GM19238 (cell line): ENCODE results near the gene ERF.

Experiments
- DNase-seq: peaks from one replicate; pipeline ENCODE4 v3.0.0; 2011; ENCODE audit warnings: low spot score; ENCODE audit not compliant: insufficient read length

ERF gene

DNA sequence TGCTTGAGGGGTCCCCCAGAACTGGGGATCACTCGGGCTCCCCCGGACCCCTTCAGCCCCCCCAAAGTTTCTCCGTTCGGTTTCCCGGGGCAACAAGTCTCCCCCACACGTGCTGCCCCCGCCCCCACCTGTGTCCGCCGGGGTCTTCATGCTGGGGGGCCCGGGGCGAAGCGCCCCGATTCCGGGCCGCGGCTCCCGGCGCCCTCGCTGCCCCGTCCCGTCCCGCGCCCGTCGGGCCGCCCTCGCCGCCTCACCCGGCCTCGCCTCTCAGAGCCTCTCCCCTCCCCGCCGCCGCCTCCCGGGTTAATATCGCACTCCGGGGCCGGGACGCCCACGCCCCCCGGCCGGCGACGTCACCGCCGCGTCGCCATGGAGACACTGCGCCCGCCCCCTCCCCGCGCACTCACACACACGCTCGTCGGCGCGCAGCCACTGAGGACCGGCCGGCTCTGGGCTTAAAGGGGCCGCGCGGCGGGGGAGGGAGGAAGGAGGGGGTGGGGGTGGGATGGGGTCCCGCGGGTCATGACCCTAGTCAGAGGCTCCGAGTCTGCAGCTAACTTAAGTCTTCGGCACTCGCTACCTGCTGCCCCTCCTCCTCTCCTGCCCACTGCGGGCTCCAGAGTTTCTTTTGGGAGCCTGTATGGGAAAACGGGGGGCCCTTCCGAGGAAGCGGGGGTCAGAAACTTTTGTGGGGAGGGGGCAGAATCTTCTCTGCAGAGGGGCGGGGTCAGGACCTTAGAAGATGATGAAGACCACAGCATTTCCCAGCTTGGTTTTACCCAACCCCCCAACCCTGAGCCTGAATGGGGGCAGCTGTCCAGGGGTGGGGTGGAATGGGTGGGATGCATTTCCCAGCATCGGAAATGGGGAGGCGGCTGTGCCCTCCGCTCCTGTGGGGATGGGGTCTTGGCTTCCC is at the start of gene ERF:
Gene ERF, minus strand, starts transcription at position 279 of the 916 bp plus-strand sequence. Its CDS starts 129 bp downstream, at position 150.
- DNase-seq, result peak; percentile 97

DNA sequence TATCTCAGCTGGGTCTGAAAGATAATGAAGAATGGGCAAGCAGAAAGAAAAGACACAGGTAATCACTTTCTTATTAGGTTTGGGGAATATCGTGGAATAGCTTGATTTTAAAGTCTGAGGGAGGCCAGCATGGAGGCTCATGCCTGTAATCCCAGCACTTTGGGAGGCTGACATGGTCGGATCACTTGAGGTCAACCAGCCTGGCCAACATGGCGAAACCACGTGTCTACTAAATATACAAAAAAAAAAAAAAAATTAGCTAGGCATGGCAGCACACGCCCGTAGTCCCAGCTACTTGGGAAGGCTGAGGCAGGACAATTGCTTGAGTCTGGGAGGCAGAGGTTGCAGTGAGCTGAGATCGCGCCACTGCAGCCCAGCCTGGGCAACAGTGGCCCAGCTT is 48.9 kb upstream of the ERF start:
- DNase-seq, result no peak

DNA sequence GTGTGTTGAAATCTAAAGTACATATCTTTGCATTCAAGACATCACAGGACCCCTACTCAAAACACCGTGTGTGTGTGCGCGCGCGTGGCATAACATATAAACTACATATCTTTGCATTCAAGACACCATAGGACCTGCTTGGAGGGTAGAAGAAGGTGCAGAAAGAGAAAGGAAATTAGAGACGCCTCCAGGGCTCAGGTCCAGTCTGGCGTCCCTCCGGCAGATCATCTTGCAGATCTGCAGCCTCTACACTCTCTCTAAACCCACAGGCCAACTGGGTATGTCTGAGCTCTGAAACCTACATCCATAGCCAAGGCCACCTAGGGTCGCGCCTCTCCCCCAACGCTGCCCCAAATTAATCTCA is 48.2 kb upstream of the ERF start:
- DNase-seq, result no peak

DNA sequence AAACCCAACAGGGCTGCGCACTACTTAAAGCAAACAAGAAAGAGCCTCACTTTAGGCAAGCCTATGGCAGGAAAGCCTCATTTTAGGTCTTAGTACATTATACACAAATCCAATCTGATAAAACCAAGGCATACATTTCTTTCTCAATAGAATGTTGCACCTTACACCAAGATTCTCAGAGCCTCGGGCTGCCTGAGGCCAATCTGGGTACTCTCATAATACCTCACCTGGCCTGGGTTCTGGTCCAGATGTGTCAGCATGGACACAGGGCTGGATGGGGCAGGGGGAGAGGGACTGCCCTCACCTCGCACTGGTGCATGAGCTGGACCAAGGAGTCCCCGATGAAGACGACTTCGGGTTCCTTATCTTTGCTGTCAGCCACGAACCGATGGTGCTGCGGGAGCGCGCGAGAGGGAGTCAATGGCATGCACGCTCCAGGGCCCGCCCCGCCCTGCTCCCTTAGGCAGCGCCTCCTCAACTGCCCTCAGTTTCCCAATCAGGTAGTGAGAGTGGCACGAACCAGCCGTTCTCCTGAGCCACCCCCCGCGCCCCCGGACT is 46.8 kb upstream of the ERF start, which contains the start of gene PRR19:
Gene PRR19, plus strand, starts transcription at position 487 of the 558 bp plus-strand sequence. CDS start 7,453 bp downstream, outside the sequence.
- no peak for DNase-seq

DNA sequence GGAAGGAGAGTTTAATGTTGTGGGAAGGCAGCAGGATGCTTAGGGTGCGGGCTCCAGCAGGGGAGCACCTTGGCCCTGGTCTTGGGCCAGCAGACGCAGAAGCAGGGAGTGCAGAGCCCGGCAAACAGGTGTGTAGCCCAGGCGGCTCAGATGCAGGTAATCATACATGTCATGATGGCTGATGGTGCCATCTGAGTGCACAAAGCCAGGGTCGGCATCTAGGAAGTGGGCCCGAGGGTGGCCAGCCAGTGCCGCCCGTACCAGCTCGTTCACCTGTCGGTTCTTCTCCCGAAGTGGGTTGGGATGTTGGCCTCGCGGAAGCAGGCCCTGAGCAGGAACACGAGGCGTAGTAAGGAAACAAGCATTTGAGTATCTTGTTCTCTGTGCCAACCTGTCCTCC is 42.1 kb upstream of the ERF start:
- DNase-seq, result no peak

DNA sequence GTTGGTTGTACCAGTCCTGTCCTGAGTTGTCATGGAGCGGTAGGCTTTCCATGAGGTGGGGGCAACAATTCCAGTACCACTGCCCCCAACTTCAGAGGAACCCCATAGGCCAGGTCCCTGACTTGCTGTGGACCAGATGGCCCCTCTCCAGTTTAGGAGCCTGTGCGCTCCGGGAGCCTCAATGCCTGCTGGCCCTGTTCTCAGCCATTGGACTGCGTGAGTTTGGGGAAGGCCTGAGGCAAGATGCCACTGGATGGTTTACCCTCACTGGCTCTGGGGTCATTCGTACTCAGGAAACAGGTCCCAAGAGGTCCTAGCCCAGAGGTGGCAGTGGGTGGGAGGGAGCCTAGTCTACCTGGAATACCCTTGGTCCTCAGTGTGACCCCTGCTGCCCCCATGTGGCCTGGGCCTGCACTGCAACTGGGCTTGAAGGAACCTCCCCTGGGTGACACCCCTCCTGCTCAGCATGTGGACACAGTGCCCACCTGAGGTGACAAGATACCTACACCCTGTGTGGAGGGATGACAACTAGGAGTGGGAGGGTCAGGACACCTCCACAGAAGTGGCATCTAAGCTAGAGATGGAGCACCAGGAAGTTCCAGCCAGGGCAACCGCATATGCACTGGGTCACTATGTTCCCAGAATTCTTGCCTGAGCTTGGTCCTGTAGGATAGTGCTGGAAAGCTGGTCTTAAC is 41.0 kb upstream of the ERF start:
- DNase-seq, result peak; percentile 85

DNA sequence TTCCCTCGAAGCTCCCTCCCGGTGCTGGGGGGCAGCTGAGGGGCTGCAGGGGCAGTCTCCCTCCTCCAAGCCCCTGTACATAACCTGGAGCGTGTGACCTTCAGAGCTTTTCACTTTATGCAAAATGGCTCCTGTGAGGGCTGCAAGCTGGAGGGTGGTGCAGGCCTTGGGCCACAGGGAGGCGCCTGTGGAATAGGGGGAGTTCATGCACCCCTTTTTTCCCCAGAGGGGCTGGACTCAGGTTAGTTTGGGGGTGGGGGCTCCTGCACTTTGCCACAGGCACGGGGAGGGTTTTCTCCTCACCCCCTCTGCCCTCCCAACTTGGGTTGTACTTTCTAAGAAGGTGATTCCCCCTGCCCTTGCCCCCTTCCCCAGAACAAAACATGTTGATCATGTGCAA is 40.4 kb upstream of the ERF start:
- no peak for DNase-seq

DNA sequence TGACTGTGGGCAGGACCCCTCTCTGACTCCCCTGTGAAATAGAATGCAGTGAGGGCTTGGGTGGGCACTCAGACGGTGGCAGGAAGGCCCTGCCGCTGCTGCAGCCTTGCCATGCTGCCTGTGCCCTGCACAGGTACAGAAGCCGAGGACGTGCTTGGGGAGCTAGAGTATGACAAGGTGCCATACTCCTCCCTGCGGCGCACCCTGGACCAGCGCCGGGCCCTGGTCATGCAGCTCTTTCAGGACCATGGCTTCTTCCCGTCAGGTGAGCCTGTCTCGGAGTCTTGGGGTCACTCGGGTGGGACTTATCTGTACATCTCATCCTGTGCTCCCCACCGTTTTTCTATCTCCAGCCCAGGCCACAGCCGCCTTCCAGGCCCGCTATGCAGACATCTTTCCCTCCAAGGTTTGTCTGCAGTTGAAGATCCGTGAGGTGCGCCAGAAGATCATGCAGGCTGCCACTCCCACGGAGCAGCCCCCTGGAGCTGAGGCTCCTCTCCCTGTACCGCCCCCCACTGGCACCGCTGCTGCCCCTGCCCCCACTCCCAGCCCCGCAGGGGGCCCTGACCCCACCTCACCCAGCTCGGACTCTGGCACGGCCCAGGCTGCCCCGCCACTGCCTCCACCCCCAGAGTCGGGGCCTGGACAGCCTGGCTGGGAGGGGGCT is 39.7 kb upstream of the ERF start:
- DNase-seq, result no peak

DNA sequence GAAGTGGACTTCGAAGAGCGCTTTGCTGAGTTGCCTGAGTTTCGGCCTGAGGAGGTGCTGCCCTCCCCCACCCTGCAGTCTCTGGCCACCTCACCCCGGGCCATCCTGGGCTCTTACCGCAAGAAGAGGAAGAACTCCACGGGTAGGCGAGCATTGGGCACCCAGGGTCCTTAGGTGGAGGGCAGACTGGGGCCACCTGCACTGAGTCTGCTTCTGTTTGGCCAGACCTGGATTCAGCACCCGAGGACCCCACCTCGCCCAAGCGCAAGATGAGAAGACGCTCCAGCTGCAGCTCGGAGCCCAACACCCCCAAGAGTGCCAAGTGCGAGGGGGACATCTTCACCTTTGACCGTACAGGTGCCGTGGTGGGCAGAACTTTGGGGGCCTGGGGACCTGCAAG is 39.0 kb upstream of the ERF start:
- no peak for DNase-seq

DNA sequence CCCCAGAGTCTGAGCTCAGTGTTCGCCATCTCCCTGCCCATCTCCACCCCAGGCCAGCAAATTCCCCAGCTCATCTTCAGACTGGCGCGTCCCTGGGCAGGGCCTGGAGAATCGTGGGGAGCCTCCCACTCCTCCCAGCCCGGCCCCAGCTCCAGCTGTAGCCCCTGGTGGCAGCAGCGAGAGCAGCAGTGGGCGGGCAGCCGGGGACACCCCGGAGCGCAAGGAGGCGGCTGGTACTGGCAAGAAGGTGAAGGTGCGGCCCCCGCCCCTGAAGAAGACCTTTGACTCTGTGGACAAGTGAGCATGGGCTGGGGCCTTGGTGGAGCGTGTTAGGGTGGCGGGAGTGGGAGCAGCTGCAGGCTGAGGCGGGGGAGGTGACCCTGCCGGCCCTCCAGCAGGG is 38.6 kb upstream of the ERF start:
- DNase-seq, result no peak

DNA sequence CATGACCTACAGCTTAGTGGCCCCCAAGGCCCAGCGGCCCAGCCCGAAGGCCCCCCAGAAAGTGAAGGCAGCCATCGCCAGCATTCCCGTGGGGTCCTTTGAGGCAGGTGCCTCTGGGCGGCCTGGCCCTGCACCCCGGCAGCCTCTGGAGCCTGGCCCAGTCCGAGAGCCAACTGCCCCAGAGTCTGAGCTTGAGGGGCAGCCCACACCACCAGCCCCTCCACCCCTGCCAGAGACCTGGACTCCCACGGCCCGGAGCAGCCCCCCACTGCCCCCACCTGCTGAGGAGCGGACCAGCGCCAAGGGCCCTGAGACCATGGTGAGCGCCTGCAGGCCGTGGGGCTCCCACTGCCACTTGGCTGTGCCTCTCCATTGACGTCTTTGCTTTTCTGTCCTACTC is 38.0 kb upstream of the ERF start:
- DNase-seq, result no peak

DNA sequence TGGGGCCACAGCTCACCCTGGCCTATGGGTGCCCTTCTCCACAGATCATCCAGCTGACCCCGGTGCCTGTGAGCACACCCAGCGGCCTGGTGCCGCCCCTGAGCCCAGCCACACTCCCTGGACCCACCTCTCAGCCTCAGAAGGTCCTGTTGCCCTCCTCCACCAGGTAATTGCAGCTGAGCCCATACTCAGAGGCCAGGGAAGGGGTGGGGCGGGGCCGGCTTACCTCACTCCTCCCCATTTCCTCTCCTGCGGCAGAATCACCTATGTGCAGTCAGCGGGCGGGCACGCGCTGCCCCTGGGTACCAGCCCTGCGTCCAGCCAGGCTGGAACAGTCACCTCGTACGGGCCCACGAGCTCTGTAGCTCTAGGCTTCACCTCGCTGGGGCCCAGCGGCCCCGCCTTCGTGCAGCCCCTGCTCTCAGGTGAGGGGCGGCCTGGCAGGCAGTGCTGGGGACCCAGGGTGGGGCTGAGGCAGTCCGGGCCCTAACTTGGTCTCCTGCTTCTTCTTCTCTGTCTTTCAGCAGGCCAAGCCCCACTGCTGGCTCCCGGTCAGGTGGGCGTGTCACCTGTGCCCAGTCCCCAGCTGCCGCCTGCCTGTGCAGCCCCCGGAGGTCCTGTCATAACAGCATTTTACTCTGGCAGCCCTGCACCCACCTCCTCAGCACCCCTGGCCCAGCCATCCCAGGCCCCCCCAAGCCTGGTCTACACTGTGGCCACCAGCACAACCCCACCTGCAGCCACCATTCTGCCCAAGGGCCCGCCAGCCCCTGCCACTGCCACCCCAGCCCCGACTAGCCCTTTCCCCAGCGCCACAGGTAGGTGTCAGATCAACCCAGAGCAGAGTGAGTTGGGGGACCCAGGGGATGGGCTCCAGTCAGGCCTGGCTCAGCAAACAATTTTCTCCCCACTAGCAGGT is 37.4 kb upstream of the ERF start:
- no peak for DNase-seq

DNA sequence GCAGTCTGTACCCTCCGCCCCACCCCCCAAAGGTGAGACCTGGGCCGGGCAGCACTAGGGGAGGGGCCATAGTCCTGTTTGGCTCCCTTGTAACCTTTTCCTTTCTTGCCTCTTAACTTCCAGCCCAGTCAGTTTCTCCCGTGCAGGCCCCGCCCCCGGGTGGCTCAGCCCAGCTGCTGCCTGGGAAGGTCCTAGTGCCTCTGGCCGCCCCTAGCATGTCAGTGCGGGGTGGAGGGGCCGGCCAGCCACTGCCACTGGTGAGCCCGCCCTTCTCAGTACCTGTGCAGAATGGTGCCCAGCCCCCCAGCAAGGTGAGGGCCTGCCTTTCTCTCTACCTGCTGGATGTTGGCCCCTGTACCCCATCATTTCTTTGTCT is 36.5 kb upstream of the ERF start:
- DNase-seq, result no peak

DNA sequence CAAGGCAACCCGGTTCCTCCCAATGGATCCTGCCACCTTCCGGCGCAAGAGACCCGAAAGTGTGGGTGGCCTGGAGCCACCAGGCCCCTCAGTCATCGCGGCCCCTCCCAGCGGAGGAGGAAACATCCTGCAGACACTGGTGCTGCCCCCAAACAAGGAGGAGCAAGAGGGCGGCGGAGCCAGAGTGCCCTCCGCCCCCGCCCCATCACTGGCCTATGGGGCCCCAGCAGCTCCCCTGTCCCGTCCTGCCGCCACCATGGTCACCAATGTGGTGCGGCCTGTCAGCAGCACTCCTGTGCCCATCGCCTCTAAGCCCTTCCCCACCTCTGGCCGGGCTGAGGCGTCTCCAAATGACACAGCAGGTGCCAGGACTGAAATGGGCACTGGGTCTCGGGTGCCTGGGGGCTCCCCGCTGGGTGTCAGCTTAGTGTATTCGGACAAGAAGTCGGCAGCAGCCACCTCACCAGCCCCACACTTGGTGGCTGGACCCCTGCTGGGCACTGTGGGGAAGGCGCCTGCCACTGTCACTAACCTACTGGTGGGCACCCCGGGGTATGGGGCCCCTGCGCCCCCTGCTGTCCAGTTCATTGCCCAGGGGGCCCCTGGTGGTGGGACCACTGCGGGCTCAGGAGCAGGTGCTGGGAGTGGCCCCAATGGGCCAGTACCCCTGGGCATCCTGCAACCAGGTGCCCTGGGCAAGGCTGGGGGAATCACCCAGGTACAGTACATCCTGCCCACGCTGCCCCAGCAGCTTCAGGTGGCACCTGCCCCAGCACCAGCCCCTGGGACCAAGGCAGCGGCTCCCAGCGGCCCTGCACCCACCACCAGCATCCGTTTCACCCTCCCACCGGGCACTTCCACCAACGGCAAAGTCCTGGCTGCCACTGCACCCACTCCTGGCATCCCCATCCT is 35.9 kb upstream of the ERF start:
- DNase-seq, result peak; percentile 56

DNA sequence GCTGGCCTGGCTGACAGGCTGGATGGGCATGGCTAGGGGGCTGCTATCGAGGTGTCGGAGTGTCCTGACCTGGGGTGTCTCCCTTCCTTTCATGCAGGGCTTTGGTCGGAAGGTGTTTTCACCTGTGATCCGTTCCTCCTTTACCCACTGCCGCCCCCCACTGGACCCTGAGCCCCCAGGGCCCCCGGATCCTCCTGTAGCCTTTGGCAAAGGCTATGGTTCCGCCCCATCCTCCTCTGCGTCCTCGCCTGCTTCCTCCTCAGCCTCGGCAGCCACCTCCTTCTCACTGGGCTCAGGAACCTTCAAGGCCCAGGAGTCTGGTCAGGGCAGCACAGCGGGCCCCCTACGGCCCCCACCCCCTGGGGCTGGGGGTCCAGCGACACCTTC is 35.2 kb upstream of the ERF start:
- DNase-seq, result no peak

DNA sequence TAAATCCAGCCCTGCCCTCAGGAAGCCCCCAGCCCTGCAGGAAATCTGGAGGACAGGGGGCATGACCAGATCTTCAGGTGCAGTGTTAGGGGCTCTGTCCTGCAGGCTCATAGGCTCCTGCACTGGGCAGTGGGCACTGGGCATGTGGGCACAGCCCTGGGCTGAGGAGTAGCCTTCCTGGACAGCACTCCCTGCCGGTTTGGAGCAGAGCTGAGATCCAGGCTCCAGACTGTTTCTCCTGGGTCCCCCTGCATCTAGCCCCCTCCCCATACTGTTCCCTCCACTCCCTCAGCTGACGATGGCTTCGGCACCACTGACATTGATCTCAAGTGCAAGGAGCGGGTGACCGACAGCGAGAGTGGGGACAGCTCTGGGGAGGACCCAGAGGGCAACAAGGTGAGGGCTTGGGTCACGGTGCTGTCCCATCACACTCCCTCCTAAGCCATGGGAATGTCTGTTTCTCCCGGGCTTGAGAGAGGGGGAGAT is 34.7 kb upstream of the ERF start:
- no peak for DNase-seq

DNA sequence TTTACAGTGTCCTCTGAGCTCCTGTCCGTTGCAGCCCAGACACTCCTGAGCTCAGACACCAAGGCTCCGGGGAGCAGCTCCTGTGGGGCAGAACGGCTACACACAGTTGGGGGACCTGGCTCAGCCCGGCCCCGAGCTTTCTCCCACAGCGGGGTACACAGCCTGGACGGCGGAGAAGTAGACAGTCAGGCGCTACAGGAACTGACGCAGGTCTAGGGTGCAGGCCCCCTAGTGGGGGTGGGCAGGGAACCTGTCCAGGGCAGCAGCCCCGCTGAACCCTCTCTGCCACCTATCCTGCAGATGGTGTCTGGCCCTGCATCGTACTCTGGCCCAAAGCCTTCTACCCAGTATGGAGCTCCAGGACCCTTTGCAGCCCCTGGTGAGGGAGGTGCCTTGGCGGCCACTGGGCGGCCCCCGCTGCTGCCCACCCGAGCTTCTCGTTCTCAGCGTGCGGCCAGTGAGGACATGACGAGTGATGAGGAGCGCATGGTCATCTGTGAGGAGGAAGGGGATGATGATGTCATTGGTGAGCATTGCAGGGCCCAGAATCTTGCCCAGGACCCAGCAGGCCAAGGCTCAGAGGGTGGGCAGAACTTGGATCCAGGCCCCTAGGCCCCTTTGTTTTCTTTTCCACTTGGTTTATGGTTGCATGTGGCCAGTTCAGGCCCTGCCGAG is 34.1 kb upstream of the ERF start:
- no peak for DNase-seq

DNA sequence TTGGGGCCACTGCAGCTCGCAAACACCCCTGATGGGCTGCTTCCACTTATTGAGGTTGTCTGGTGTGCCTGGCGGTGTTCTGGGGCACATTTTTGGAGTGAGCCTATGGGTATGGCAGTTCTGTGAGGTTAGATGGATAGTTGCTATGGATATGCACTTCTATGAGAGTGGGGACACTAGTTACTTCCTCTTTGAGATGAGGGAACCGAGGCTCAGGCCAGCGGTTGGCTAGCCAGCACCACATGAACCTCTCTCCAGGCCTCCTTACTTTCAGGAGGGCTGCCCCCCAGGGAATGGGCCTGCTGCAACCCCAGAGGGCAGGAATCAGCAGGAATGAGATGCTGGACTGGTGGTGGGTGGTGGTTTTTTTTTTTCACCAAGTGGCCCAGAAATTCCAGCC is 33.5 kb upstream of the ERF start:
- DNase-seq, result no peak

DNA sequence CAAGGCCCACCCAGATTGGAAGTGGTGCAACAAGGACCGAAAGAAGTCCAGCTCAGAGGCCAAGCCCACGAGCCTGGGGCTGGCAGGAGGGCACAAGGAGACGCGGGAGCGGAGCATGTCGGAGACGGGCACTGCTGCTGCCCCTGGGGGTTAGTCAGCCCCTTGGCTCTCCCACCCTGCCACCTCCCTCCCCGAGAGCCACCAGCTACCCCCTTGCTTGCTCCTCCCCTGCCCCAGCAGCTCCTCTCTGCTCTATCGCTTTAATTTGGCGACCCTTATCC is 32.8 kb upstream of the ERF start:
- no peak for DNase-seq
